SJSA1 (cell line): ENCODE measurements around the gene STK32B. TPM values are rescaled to one million over a fixed set of nuclear protein-coding genes. Genes with fewer than 3 reads are reported as not detected.
"Not testable (repeated sequence)": the region's sequence is repeated elsewhere in the genome, so short reads cannot be mapped to it uniquely, and the experiment has no call there.

Experiments used
- DNase-seq, 2 experiments: peaks; one replicate each; pipeline ENCODE4 v3.0.0-alpha.2; 2015 to 2020; ENCODE audit warnings: low spot score in 2 of 2, low read depth in 1 of 2
- H3K27ac ChIP-seq: fragments of 250-450 bp; sonication (Bioruptor Pico); 2 replicates; pipeline ENCODE4 v1.5.1; 2020; ENCODE audit warnings: mild to moderate bottlenecking, moderate library complexity
- H3K27me3 ChIP-seq: fragments of 250-450 bp; sonication (Bioruptor Pico); replicated peaks from 2 replicates; pipeline ENCODE4 v1.5.1; 2020; ENCODE audit warnings: mild to moderate bottlenecking, moderate library complexity
- H3K36me3 ChIP-seq: fragments of 250-450 bp; sonication (Bioruptor Pico); 2 replicates; pipeline ENCODE4 v1.5.1; 2020; ENCODE audit warnings: mild to moderate bottlenecking
- H3K4me1 ChIP-seq: fragments of 250-450 bp; sonication (Bioruptor Pico); replicated peaks from 2 replicates; pipeline ENCODE4 v1.6.1; 2021; ENCODE audit warnings: mild to moderate bottlenecking
- H3K4me3 ChIP-seq: fragments of 250-450 bp; sonication (Bioruptor Pico); 2 replicates; pipeline ENCODE4 v1.5.1; 2020; ENCODE audit warnings: mild to moderate bottlenecking
- H3K9me3 ChIP-seq: fragments of 250-450 bp; sonication (Bioruptor Pico); replicated peaks from 2 replicates; pipeline ENCODE4 v1.5.1; 2020; ENCODE audit warnings: mild to moderate bottlenecking
- total RNA-seq: library from RNA; depleted of rRNA; stranded (reverse); fragments of >200 nt; shearing (Covaris generic); gene quantifications from 2 replicates; pipeline ENCODE4 v1.2.3, GENCODE V29; 2014

STK32B gene
- total RNA-seq, 1 experiment from 2014 or later = 0.50 TPM

DNA sequence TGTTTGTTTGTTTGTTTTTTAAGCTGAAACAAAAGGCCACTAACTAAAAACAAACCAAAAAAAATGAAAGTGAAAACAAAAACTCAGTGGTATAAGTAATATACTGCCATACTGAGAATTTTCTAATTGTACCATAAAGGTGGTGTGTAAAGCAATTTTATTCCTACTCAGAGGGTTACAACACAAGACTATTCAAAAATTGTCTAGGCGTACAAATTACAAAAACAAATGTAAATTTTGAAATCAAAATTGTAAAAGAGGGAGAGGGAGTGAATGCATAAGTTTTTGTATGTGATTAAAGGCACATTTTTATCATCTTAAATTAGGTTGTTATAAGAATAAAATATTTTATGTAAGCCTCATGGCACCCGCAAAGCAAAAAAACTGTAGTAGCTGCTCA is 232.6 kb downstream of the STK32B start:
- Histone ChIP-seq H3K36me3 (no peaks in the 10 kb centered on the region), H3K4me3 (no peak overlapping the region), H3K27ac (no peak overlapping the region), H3K9me3 (no peaks in the 10 kb centered on the region), H3K4me1 (no peaks in the 10 kb centered on the region), H3K27me3 (no peaks in the 10 kb centered on the region)
- DNase-seq = no peak

DNA sequence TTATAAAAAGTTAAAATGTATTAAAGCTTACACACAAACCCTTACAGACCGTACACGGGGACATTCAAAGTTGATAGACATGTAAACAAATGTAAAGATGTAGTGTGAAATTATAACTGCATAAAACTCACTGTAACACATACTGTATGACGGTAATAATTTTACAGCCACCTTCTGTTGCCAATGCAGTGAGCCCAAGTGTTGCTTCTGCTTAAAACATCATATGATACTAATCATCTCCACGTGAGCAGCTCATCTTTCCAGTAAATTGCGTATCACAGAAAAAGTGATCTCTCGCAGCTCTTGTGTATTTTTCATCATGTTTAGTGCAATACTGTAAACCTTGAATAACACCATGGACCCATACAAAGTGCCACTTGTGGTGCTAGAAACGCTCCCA is 233.2 kb downstream of the STK32B start:
- no peaks in the 10 kb centered on the region for H3K36me3 ChIP-seq
- no peak overlapping the region for H3K27ac ChIP-seq
- no peaks in the 10 kb centered on the region for H3K9me3 ChIP-seq
- no peak overlapping the region for H3K4me3 ChIP-seq
- no peak for DNase-seq
- H3K4me1 ChIP-seq = no peaks in the 10 kb centered on the region
- H3K27me3 ChIP-seq = no peaks in the 10 kb centered on the region

DNA sequence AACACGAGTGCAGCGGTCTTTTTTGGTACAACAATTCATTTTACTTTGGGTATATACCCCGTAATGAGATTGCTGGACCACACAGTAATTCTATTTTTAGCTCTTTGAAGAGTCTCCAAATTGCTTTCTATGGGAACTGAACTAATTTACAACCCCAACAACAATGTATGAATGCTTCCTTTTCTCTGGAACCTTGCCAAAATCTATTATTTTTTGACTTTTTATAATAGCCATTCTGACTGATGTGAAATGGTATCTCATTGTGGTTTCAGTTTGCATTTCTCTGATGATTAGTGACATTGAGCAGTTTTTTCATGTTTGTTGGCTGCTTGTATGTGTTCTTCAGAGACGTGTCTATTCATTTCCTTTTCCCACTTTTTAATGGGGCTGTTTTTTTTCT is 240.8 kb downstream of the STK32B start:
- Histone ChIP-seq H3K27me3 (no peaks in the 10 kb centered on the region), H3K9me3 (no peaks in the 10 kb centered on the region), H3K36me3 (no peaks in the 10 kb centered on the region), H3K27ac (no peak overlapping the region), H3K4me1 (no peaks in the 10 kb centered on the region), H3K4me3 (no peak overlapping the region)
- no peak for DNase-seq

DNA sequence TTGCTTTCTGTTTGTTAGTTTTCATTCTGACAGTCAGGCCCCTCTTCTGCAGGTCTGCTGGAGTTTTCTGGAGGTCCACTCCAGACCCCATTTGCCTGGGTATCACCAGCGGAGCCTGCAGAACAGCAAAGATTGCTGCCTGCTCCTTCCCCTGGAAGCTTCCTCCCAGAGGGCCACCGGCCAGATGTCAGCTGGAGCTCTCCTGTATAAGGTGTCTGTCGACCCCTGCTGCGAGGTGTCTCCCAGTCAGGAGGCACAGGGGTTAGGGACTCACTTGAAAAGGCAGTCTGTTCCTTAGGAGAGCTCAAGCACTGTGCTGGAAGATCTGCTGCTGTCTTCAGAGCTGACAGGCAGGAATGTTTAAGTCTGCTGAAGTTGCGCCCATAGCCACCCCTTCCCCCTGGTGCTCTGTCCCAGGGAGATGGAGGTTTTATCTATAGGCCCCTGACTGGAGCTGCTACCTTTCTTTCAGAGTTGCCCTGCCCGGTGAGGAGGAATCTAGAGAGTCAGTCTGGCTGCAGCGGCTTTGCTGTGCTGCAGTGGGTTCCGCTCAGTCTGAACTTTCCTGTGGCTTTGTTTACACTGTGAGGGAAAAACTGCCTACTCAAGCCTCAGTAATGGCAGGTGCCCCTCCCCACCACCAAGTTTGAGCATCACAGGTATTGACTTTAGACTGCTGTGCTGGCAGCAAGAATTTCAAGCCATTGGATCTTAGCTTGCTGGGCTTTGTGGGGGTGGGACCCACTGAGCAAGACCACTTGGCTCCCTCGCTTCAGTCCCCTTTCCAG is 246.9 kb downstream of the STK32B start:
- H3K36me3 ChIP-seq, H3K27me3 ChIP-seq, DNase-seq, H3K4me3 ChIP-seq, H3K9me3 ChIP-seq, H3K27ac ChIP-seq, H3K4me1 ChIP-seq: not testable (repeated sequence)

DNA sequence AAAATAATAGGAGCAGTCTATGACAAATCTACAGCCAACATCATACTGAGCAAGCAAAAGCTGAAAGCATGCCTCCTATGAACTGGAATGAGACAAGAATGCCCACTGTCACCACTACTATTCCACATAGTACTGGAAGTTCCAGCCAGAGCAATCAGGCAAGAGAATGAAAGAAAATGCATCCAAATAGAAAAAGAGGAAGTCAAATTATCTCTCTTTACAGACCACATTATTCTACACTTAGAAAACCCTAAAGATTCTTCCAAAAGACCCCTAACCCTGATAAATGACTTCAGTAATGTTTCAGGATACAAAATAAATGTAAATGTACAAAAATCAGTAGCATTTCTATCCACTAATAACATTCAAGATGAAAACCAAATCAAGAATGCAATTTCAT is 249.0 kb downstream of the STK32B start:
- no peaks in the 10 kb centered on the region for H3K4me1 ChIP-seq
- H3K27ac ChIP-seq = no peak overlapping the region
- no peaks in the 10 kb centered on the region for H3K27me3 ChIP-seq
- H3K36me3 ChIP-seq = no peaks in the 10 kb centered on the region
- H3K4me3 ChIP-seq = no peak overlapping the region
- H3K9me3 ChIP-seq = no peaks in the 10 kb centered on the region
- DNase-seq = no peak

DNA sequence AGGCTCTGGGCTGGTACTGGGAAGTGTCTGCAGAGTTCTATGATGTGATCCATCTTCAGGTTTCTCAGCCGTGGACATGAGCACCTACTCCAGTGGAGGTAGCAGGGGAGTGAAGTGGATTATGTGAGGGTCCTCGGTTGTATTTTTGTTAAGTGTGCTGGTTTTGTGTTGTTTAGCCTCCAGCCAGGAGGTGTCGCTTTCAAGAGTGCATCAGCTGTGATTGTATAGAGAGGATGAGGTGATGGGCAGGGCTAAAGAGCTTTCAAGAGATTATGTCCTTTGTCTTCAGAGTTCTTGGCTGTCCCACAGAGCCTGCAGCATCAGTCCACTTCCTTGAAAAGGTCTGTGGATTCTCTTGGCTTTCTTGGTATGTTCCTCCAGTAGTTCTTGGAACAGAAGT is 256.6 kb downstream of the STK32B start:
- no peaks in the 10 kb centered on the region for H3K4me1 ChIP-seq
- H3K36me3 ChIP-seq = no peaks in the 10 kb centered on the region
- no peak overlapping the region for H3K4me3 ChIP-seq
- H3K9me3 ChIP-seq = no peaks in the 10 kb centered on the region
- H3K27me3 ChIP-seq = no peaks in the 10 kb centered on the region
- no peak overlapping the region for H3K27ac ChIP-seq
- DNase-seq = no peak

DNA sequence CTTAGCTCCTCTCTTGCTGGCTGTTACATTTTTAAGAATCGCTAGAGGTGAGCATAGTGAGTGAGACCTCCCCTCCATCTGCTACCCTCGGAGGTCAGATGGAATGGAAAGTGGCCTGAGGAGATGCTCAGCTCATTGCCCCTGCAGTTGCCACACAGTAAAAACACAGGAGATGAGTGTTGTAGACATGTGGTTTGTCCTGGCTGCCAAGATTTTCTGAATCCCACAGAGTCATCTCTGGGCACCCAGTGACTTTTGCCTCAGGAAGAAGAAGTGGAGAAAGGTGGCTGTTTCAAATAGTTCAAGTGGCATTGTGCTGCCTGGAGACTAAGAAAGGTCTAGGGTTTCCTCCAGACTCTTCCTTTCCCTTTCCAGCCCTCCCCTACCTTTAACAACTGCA is 271.0 kb downstream of the STK32B start:
- Histone ChIP-seq H3K4me3 (no peak overlapping the region), H3K27me3 (no peaks in the 10 kb centered on the region), H3K27ac (no peak overlapping the region), H3K36me3 (no peaks in the 10 kb centered on the region), H3K9me3 (no peaks in the 10 kb centered on the region), H3K4me1 (no peaks in the 10 kb centered on the region)
- DNase-seq = no peak

DNA sequence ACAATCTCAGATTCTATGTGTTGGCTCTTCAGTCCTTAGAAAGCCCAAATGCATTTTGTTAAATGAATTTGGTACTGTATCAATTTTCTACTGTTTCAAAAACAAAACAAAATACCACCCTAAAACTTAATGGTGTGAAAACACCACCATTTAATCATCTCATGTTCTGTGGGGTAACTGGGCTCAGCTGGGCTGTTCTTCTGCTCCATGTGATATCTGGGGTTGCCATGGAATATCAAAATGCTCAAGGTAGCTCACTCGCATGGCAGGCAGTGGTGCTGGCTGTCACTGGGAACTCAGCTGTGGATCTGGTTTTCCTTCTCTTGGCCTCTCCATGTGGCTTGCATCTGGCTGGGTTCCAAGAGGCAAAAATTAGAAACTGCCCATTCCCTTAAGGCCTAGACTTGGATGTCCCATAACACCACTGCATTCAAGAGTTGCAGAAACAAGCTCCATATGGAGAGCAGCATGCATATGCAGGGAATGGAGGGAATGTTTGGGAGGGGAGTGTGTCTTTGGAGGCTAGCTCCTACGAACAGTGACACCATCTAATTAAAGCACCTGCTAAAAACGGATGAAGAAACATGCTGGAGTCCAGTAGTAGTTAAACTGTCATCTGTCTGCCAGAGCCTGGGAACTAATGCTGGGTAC is 279.2 kb downstream of the STK32B start:
- no peak overlapping the region for H3K27ac ChIP-seq
- no peaks in the 10 kb centered on the region for H3K9me3 ChIP-seq
- no peaks in the 10 kb centered on the region for H3K36me3 ChIP-seq
- DNase-seq = no peak
- H3K4me1 ChIP-seq = no peaks in the 10 kb centered on the region
- H3K27me3 ChIP-seq = no peaks in the 10 kb centered on the region
- no peak overlapping the region for H3K4me3 ChIP-seq

DNA sequence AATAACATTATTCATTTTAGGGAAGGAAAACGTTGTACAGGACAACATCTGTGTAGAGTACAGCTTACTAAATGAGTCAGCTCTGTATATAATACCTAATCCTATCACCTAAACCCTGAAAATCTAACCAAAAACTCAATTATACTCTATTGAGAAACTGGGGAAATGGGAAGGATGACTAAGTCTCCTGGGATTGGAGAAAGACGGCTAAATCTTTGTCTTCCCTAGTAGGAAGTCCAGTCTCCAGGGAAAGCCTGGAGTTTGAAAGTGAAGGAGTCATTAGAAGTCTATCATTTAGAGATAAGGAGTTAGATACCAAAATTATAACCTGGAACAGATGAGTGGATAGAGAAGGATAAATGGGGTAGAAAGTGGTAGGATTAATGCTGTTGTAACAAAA is 286.5 kb downstream of the STK32B start:
- no peak for DNase-seq
- H3K4me1 ChIP-seq = no peaks in the 10 kb centered on the region
- no peaks in the 10 kb centered on the region for H3K36me3 ChIP-seq
- H3K9me3 ChIP-seq = no peaks in the 10 kb centered on the region
- no peak overlapping the region for H3K4me3 ChIP-seq
- H3K27ac ChIP-seq = no peak overlapping the region
- no peaks in the 10 kb centered on the region for H3K27me3 ChIP-seq

DNA sequence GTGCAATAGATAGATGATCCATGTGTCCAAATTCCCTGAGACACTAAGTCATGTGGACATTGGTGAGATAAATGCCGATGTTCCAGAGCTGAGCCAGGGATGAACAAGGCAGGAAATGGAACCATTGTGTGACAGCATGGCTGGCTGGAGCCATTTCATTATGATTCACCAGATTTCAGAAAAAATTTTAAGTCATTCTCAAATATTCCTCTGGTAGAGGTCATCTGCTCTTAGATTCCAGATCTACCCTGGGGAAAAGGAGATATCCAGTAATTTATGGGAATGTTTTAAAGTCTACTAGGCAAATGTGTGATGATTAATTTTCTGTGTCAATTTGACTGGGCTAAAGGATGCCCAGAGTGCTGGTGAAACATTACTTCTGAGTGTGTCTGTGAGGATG is 287.3 kb downstream of the STK32B start:
- H3K27ac ChIP-seq = no peak overlapping the region
- DNase-seq = no peak
- no peaks in the 10 kb centered on the region for H3K36me3 ChIP-seq
- no peaks in the 10 kb centered on the region for H3K9me3 ChIP-seq
- H3K4me1 ChIP-seq = no peaks in the 10 kb centered on the region
- H3K4me3 ChIP-seq = no peak overlapping the region
- H3K27me3 ChIP-seq = no peaks in the 10 kb centered on the region

DNA sequence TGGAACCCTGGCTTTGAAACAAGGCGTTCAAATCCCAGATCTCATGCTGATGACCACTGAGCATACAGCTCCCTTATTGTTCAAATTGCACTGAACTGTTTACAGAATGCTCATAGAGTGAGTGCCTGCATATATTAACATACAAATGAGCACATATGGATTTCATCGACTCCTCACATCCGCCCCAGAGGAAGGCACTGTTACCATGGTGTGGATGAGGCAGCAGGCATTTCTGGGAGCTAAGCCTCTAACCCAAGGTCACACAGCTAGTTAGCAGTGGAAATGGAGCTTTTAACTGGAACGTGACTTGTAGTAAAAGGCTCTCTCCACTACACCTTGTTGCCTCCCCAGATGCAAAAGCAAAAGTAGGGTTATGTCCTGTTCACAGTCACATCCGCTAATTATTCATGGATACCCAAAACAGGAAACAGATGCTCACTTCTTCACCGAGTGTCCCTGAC is 289.7 kb downstream of the STK32B start:
- DNase-seq = no peak
- Histone ChIP-seq H3K4me1 (no peaks in the 10 kb centered on the region), H3K36me3 (no peaks in the 10 kb centered on the region), H3K4me3 (no peak overlapping the region), H3K9me3 (no peaks in the 10 kb centered on the region), H3K27ac (no peak overlapping the region), H3K27me3 (no peaks in the 10 kb centered on the region)

DNA sequence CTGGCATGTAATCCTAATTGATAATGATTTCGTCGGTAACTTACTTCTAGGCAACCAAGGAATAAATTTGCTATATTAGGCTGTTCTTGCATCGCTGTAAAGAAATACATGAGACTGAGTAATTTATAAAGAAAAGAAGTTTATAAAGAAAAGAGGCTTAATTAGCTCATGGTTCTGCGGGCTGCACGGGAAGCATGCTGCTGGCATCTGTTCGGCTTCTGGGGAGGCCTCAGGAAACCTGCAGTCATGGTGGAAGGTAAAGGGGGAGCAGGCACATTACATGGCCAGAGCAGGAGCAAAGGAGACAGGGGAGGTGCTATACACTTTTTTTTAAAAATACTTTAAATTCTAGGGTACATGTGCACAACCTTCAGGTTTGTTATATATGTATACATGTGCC is 290.2 kb downstream of the STK32B start:
- Histone ChIP-seq H3K4me1 (no peaks in the 10 kb centered on the region), H3K27ac (no peak overlapping the region), H3K27me3 (no peaks in the 10 kb centered on the region), H3K4me3 (no peak overlapping the region), H3K36me3 (no peaks in the 10 kb centered on the region), H3K9me3 (no peaks in the 10 kb centered on the region)
- DNase-seq = no peak

DNA sequence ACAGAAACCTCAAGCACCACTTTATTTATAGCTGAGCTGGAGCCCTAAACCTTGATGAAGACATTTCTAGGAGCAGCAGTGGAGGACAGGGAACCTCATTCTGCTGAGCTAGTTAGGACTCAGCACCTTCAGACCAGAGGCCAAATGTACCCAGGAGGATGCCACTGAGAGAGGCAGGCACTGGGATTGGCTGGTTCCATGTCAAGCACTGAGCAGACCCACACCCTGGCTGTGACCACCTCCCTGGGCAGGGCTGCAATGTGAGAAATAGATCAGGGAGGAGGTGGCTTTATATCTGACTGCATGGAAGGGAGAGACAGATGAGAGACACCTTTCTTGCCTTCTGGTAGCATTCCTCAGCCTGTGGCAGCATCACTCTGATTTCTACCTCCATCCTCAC is 304.6 kb downstream of the STK32B start:
- Histone ChIP-seq H3K9me3 (no peaks in the 10 kb centered on the region), H3K4me3 (no peak overlapping the region), H3K27me3 (no peaks in the 10 kb centered on the region), H3K27ac (no peak overlapping the region), H3K36me3 (no peaks in the 10 kb centered on the region), H3K4me1 (no peaks in the 10 kb centered on the region)
- DNase-seq = no peak

DNA sequence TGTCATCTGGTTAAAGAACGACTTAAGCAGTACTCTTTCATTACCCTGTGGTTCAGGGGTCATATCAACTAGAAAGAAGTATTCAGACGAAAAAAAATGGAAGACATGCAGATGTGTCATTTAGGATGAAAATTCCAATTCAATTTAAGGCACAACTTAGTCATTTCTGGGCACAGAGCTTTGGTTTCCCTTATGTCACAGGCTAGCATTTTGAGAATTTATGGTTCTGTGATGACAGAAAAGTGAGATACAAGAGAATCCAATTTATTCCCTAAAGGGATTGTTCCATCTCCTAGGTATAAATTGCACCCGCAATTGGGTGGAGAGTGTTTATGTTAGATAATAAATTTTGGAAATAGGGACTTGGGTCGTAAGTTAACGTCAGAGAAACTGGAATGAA is 306.6 kb downstream of the STK32B start:
- Histone ChIP-seq H3K27me3 (no peaks in the 10 kb centered on the region), H3K9me3 (no peaks in the 10 kb centered on the region), H3K27ac (no peak overlapping the region), H3K4me3 (no peak overlapping the region), H3K36me3 (no peaks in the 10 kb centered on the region), H3K4me1 (no peaks in the 10 kb centered on the region)
- DNase-seq = no peak
